Erythroblast (primary cell): ENCODE results near the gene ZNF503.

Experiments used
- DNase-seq, 2 experiments: peaks; one replicate each; lab custom pipeline; 2025; lab: John Stamatoyannopoulos, UW
- GATA1 ChIP-seq: IDR thresholded peaks from 2 replicates; pipeline ENCODE4 v1.6.1; 2011; ENCODE audit warnings: low read depth, mild to moderate bottlenecking, control low read depth, low read length, moderate library complexity
- POLR2A ChIP-seq: IDR thresholded peaks from 2 replicates; pipeline ENCODE4 v1.6.1; 2011; ENCODE audit warnings: mild to moderate bottlenecking, low read length

The ZNF503 gene

DNA sequence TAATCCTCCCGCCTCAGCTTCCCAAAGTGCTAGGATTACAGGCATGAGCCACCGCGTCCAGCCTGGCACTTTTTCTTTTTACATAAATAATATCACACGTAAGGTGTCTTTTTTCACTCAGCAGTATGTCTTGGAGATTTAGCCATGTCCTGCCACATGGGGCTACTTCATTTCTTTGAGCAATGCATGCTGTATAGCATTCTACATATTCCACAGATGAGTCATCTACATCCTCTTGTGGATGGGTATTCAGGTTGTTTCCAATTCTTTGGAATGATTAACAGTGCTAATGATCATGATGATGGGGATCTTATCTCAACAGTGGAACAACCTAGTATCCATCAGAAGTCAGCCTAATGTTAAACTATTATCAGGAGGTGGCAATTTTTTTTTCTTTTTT lies 50.8 kb downstream of the ZNF503 start:
- TF ChIP-seq POLR2A (no peak), GATA1 (no peak)
- DNase-seq: no peak
